Measurements from ENCODE around the gene UTP14C. TPM values are rescaled to one million over a fixed set of nuclear protein-coding genes. Genes with fewer than 3 reads are reported as not detected.

The UTP14C gene
- total RNA-seq, 2 donors from 2014 or later, result 9.6 to 9.9 TPM

Other genes with a start within 250 kb of the UTP14C start
- gene DHRS12, start 220.5 kb upstream of the UTP14C start, total RNA-seq, result 10 to 100 TPM in 1 of 2 donors, 1 to 10 TPM in 1; 4.0 to 38.7 TPM
- gene TMEM272, start 179.5 kb upstream of the UTP14C start, total RNA-seq, result not detected
- not detected for gene CCDC70, start 162.7 kb upstream of the UTP14C start, total RNA-seq
- 1 to 10 TPM; 5.7 to 6.9 TPM for gene ATP7B, start 13.2 kb upstream of the UTP14C start, total RNA-seq
- gene ALG11, start 12.3 kb upstream of the UTP14C start, total RNA-seq, result 10 to 100 TPM in 1 of 2 donors, 1 to 10 TPM in 1; 9.2 to 16.1 TPM
- gene NEK5, start 104.4 kb downstream of the UTP14C start, total RNA-seq, result under 1 TPM; 0.33 to 0.78 TPM
- gene NEK3, start 134.9 kb downstream of the UTP14C start, total RNA-seq, result 10 to 100 TPM; 19.7 to 25.4 TPM

All from body of pancreas (tissue), 2 donors.